Medulla oblongata (tissue), 1 donor: ENCODE results near the gene TSN.
"Not testable (repeated sequence)": the region's sequence is repeated elsewhere in the genome, so short reads cannot be mapped to it uniquely, and the experiment has no call there.

Experiments used
- DNase-seq: peaks from one replicate; pipeline ENCODE4 v3.0.0-alpha.2; 2015; ENCODE audit errors: extremely low spot score

The TSN gene

GRCh38 chr2:121801916-121802315 lies 46.5 kb downstream of the TSN start:
- no peak for DNase-seq

DNA sequence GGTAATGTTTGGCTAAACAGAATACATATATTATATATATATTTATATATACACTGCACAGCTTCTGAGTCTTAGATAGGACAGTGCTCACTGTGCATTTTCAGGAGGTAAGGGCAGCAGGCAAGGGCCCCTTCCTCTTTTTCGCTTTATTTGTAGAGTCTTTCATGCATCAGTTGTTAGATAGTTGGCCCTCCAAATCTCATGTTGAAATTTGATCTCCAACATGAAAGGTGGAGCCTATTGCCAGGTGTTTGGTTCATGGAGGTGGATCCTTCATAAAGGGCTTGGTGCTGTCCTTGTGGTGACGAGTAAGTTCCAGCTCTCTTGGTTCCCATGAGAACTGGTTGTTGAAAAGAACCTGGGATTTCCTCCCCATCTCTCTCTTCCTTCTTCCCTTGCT lies 48.1 kb downstream of the TSN start:
- DNase-seq = no peak

- DNase-seq = no peak
These were observed 48.9 kb downstream of the TSN start for GRCh38 chr2:121804340-121804739.

DNA sequence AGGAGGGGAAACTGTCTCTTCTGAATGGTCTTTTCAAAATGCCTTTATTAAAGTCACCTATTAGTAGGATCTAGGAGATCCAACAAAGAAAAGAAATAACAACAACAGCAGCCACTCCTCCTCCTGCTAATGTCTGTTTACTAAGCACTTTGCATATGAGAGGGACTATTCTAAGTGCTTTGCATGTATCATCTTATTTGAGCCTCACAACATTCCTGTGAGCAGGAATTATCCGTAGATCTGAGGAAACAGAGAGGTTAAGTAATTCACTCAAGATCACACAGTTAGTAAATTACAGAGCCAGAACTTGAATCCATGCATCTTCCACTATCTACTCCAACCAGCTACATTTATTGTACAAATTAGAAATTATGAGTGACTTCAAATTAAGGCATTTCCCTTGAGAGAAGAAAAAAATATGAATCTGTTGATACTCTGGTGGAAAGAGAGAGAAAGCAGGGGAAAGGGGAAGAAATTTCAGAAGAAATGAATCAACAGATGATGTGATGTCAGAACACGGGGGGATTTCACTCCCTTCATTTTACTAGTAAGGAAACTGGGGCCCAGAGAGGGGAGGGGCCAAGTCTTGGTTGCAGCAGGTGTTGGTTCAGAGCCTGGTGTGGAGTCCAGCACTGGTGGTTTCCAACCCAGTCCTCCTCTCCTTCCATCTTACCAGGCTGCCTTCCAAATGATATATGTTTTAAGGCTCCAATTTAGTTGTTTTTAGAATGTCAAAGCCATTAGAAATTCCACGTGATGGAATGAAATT lies 49.7 kb downstream of the TSN start:
- DNase-seq = no peak

- no peak for DNase-seq
These were observed 50.3 kb downstream of the TSN start for GRCh38 chr2:121805766-121806143.

DNA sequence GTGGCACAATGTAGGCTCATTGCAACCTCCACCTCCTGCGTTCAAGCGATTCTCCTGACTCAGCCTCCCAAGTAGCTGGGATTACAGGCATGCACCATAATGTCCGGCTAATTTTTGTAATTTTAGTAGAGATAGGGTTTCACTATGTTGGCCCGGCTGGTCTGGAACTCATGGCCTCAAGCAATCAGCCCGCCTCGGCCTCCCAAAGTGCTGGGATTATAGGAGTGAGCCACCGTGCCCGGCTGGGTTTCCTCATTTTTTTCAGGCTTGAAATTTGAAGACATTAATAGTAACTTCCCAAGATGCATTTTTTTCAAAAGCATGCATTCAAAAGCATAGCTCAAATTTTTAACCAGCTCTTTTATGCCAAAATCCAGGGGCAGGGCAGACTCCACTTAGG lies 52.3 kb downstream of the TSN start:
- DNase-seq = not testable (repeated sequence)

DNA sequence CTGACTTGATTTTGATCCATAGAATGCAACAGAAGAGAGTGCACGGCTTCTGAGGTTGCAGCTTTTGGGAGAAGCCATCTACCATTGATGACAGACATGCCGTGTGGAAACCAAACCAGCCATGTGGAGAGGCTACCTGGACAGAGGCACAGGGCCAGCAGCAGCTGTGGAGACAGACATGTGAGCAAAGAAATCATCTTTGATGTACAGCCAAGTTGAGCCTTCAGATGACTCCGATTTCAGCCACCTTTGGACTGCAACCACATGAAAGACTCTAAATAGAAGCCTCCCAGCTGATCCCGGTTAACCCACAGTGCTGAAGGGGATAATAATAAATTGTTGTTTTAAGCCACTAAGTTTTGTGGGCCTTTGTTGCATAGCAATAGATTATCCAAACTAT lies 54.2 kb downstream of the TSN start:
- DNase-seq = no peak

DNA sequence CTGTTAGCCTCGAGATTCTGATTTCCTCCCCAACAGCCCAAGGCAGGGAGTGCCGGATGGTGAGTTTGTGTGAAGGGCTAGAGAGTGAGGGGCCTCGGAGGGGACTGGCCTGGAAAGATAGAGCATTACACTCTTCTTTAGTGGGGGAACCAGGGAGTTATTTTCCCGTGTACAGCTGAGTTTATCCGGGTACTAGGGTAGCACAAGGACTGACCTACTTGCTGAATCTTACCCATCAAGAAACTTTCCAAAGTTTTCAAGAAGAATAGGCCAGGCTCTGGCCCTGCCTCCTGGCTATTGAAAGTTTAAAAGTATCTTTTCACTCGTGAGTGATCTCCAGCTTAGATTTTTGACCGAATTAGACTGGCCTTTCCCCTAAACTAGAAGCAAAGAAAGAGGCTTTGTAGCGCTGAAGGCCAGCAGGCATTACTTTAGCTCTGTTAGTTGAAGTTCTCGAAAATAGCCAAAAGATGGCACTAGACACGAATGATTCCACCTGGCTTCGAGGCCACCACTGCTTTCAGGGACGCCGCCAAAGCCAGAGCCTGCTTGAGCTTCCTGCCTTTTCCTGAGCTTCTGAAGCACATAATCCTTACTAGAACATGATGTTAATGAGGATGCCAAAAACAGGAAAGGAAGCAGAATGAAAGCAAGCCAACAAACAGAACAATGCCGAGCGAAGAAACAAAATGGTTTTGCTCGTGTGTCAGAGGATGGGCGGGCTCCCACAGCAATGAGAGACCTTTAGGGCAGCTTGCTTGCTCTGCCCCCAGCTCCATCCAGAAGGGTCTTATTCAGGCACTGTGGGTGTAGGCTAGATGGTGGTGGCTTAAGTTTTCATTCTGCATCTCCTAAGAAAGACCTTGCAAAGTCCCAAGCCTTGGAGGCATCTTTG lies 55.8 kb downstream of the TSN start:
- peak; percentile 89 for DNase-seq

- not testable (repeated sequence) for DNase-seq
These were observed 57.6 kb downstream of the TSN start for GRCh38 chr2:121813083-121813482.

- DNase-seq = no peak
These were observed 59.8 kb downstream of the TSN start for GRCh38 chr2:121815216-121815615.

DNA sequence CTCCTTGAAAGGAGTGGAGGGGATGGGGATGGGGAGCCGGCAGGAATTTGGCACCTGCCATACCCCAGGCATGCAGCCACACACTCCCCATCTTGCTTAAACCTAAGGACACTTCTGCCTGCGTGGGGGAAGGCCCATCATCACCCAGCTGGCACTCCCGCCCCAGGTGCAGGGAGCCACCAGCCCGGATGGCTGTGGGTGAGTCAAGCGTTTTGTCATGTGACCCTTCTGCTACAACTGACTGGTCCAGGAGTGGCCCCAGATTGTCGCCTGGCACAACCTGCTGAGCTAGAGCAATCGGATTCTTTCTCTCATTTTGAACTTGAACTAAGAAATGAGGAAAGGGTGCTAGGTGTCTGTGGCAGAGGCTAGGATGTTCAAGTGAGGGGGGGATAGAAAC lies 61.3 kb downstream of the TSN start:
- no peak for DNase-seq

DNA sequence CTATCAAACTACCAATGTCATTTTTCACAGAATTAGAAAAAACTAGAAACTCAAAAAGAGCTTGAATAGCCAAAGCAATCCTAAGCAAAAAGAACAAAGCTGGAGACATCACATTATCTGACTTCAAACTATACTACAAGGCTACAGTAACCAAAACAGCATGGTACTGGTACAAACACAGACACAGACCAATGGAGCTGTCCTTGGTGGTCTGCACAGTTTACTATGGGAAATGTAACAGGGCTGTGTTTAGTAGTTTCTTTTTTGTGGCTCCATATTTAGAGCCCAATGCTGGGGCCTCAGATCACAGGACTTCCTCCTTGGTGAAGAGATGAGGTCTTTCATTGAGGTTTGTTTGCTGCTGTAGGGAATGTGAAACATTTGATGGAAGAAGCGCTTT lies 61.9 kb downstream of the TSN start:
- DNase-seq = not testable (repeated sequence)
